Central memory CD8-positive, alpha-beta T cell (primary cell): ENCODE measurements around the gene OXLD1.
"Not testable (repeated sequence)": the region's sequence is repeated elsewhere in the genome, so short reads cannot be mapped to it uniquely, and the experiment has no call there.

ENCODE experiments used
- ATAC-seq: fragments of 150-1000 bp; cut with Tn5 transposase; replicated peaks from 2 replicates; pipeline ENCODE4 v1.10.0; 2022; ENCODE audit warnings: mild to moderate bottlenecking, moderate FRiP score, moderate number of reproducible peaks; ENCODE audit not compliant: poor library complexity, severe bottlenecking; ENCODE audit errors: extremely low read depth
- DNase-seq, 2 donors: peaks; one replicate each; pipeline ENCODE4 v3.0.0; 2021; ENCODE audit warnings: low spot score in 2 of 2
- H3K27ac Mint-ChIP-seq: one replicate; pipeline ENCODE4 v1.8.0; 2022; ENCODE audit warnings: low read depth, mild to moderate bottlenecking, moderate library complexity, mixed read lengths
- H3K27me3 Mint-ChIP-seq: one replicate; pipeline ENCODE4 v1.8.0; 2022; ENCODE audit warnings: mixed read lengths
- H3K36me3 Mint-ChIP-seq: one replicate; pipeline ENCODE4 v1.8.0; 2022; ENCODE audit warnings: mild to moderate bottlenecking, moderate library complexity, mixed read lengths; ENCODE audit not compliant: insufficient read depth
- H3K4me1 Mint-ChIP-seq: one replicate; pipeline ENCODE4 v1.8.0; 2022; ENCODE audit warnings: mixed read lengths
- H3K4me3 Mint-ChIP-seq: one replicate; pipeline ENCODE4 v1.8.0; 2022; ENCODE audit warnings: mild to moderate bottlenecking, moderate library complexity, mixed read lengths
- H3K9me3 Mint-ChIP-seq: one replicate; pipeline ENCODE4 v1.8.0; 2022; ENCODE audit warnings: mixed read lengths

The OXLD1 gene

GRCh38 chr17:81631482-81631881, 34.9 kb downstream of the OXLD1 start:
- no peak overlapping the region for H3K27ac Mint-ChIP-seq

DNA sequence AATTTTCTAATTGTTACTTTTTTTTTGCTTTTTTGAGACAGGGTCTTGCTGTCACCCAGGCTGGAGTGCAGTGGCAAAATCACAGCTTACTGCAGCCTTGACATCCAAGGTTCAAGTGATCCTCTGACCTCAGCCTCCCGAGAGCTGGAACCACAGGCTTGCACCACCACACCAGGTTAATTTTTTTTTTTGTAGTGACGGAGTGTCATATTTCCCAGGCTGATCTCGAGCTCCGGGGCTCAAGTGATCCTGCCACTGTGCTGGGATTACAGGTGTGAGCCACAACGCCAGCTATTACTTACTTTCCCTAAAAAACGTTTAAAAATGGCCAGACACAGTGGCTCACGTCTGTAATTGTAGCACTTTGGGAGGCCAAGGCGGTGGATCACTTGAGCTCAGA, 36.1 kb downstream of the OXLD1 start:
- ATAC-seq (no peak), DNase-seq (no peak)
- Mint-ChIP-seq H3K27me3 (no peaks in the 10 kb centered on the region), H3K4me3 (no peak overlapping the region), H3K36me3 (peaks cover 51% of the 10 kb centered on the region), H3K27ac (no peak overlapping the region), H3K9me3 (no peaks in the 10 kb centered on the region), H3K4me1 (peaks cover 8% of the 10 kb centered on the region)

More at GRCh38 chr17:81631482-81631881, 34.9 kb downstream of the OXLD1 start:
- Mint-ChIP-seq H3K27me3 (no peaks in the 10 kb centered on the region), H3K36me3 (peaks cover 41% of the 10 kb centered on the region), H3K4me3 (no peak overlapping the region), H3K9me3 (no peaks in the 10 kb centered on the region), H3K4me1 (peaks cover 17% of the 10 kb centered on the region)
- DNase-seq (no peak), ATAC-seq (no peak)

- Mint-ChIP-seq H3K4me1 (peaks cover 18% of the 10 kb centered on the region), H3K9me3 (no peaks in the 10 kb centered on the region), H3K27ac (no peak overlapping the region), H3K4me3 (no peak overlapping the region), H3K27me3 (no peaks in the 10 kb centered on the region), H3K36me3 (peaks cover 59% of the 10 kb centered on the region)
- no peak for ATAC-seq
- DNase-seq: no peak
These were observed 44.8 kb downstream of the OXLD1 start for GRCh38 chr17:81621494-81622130.

DNA sequence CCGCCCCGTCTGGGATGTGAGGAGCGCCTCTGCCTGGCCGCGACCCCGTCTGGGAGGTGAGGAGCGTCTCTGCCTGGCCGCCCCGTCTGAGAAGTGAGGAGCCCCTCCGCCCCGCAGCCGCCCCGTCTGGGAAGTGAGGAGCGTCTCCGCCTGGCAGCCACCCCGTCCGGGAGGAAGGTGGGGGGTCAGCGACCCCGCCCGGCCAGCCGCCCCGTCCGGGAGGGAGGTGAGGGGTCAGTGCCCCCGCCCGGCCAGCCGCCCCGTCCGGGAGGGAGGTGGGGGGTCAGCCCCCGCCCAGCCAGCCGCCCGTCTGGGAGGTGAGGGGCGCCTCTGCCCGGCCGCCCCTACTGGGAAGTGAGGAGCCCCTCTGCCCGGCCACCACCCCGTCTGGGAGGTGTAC, 48.1 kb downstream of the OXLD1 start:
- not testable (repeated sequence) for H3K27me3 Mint-ChIP-seq, ATAC-seq, H3K9me3 Mint-ChIP-seq, H3K4me3 Mint-ChIP-seq, DNase-seq, H3K27ac Mint-ChIP-seq
- Mint-ChIP-seq H3K36me3 (peaks cover 54% of the 10 kb centered on the region), H3K4me1 (peaks cover 24% of the 10 kb centered on the region)

DNA sequence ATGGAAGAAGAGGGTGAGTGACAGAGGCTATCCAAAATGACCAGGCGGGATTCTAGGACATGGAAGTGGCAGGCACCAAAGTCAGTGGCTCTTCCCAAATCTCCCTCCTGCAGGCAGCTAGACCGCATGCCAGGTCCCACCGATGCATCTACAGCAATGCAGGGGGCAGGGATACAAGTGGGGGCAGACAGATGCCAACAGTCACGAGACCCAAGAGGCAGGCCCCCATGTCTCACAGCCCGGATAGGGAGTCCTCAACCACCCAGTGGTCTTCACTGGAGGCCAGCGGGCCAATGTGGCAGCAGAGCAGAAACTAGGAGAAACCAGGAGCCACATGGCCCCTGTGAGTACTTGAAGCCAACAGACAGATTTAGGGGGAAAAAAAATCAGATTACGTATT, 49.5 kb downstream of the OXLD1 start:
- DNase-seq (no peak), ATAC-seq (no peak)
- Mint-ChIP-seq H3K27ac (no peak overlapping the region), H3K27me3 (no peaks in the 10 kb centered on the region), H3K9me3 (no peaks in the 10 kb centered on the region), H3K36me3 (peaks cover 61% of the 10 kb centered on the region), H3K4me3 (no peak overlapping the region), H3K4me1 (peaks cover 27% of the 10 kb centered on the region)

DNA sequence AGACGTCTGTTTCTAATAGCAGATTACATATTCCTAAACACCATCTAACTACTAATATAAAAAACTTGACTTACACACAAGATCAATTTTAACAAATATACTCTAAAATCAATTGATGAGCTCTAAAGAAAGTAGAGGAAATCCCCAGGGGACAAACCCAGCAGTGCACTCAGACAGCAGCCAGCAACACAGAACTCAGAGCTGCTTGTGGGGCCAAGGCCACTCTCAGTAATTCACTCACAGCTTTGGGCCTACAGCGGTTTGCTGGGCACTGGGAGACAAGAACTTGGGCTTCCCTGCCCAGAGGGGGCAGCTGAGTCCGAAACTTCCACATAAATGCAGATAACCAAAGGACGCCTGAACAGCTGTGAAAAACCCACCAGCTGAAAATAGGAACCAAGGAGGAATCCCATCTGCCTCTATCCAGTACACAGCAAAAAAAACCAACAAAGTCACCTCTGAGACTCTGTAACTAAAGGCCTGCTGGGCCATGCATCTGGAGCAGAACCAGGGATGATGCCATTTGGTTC, 50.9 kb downstream of the OXLD1 start:
- peaks cover 58% of the 10 kb centered on the region for H3K36me3 Mint-ChIP-seq
- DNase-seq (no peak), ATAC-seq (no peak)
- no peak overlapping the region for H3K4me3 Mint-ChIP-seq
- no peaks in the 10 kb centered on the region for H3K27me3 Mint-ChIP-seq
- no peaks in the 10 kb centered on the region for H3K9me3 Mint-ChIP-seq
- peaks cover 27% of the 10 kb centered on the region for H3K4me1 Mint-ChIP-seq
- peak overlapping the region; percentile 73 for H3K27ac Mint-ChIP-seq
